Ishikawa (cell line): ENCODE data around the gene COL9A2.
A peak's percentile ranks its signal among the peaks of the same experiment; 100 is the strongest.

ENCODE experiments used
- CEBPB ChIP-seq: IDR thresholded peaks from 2 replicates; pipeline ENCODE4 v1.6.1; 2012
- CREB1 ChIP-seq: IDR thresholded peaks from 2 replicates; pipeline ENCODE4 v1.6.1; 2012; ENCODE audit warnings: low read depth
- EGR1 ChIP-seq: IDR thresholded peaks from 2 replicates; pipeline ENCODE4 v1.6.1; 2012
- EP300 ChIP-seq: IDR thresholded peaks from 2 replicates; pipeline ENCODE4 v1.6.1; 2012; ENCODE audit warnings: borderline replicate concordance
- FOXM1 ChIP-seq: IDR thresholded peaks from 2 replicates; pipeline ENCODE4 v1.6.1; 2012; ENCODE audit warnings: low read depth, borderline replicate concordance
- NFIC ChIP-seq: IDR thresholded peaks from 2 replicates; pipeline ENCODE4 v1.6.1; 2012
- RAD21 ChIP-seq: IDR thresholded peaks from 2 replicates; pipeline ENCODE4 v1.6.1; 2012; ENCODE audit warnings: low read depth
- TAF1 ChIP-seq: IDR thresholded peaks from 2 replicates; pipeline ENCODE4 v1.6.1; 2012; ENCODE audit warnings: low read depth, mild to moderate bottlenecking
- TCF12 ChIP-seq: IDR thresholded peaks from 2 replicates; pipeline ENCODE4 v1.6.1; 2012; ENCODE audit warnings: low read depth
- TEAD4 ChIP-seq: IDR thresholded peaks from 2 replicates; pipeline ENCODE4 v1.6.1; 2012
- YY1 ChIP-seq: IDR thresholded peaks from 2 replicates; pipeline ENCODE4 v1.6.1; 2012; ENCODE audit warnings: low read depth
- ZBTB7A ChIP-seq: IDR thresholded peaks from 2 replicates; pipeline ENCODE4 v1.6.1; 2012; ENCODE audit warnings: low read depth
- TF ChIP-seq, protein P1 (sequence below): IDR thresholded peaks from 2 replicates; pipeline ENCODE4 v1.6.1; 2012
- TF ChIP-seq, protein P2 (sequence below): IDR thresholded peaks from 2 replicates; pipeline ENCODE4 v1.6.1; 2012; ENCODE audit warnings: low read depth, mild to moderate bottlenecking
- TF ChIP-seq, protein P3 (sequence below): IDR thresholded peaks from 2 replicates; pipeline ENCODE4 v1.6.1; 2012

COL9A2 gene

DNA sequence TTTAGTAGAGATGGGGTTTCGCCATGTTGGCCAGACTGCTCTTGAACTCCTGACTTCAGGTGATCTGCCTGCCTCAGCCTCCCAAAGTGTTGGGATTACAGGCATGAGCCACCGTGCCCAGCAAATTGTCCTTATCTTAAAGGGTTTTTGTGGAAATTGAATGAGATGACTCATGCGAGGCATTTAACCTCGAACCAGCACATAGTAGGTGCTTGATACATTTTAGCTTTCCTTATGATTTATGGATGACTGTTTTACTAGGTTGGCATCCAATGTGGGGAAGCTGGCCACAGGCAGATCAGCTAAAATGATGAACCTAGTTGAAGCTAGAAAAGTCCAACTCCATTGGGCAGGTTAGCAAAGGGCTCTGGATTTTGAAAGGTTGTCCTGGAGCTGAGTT is 1.4 kb upstream of the COL9A2 start:
- TF ChIP-seq TCF12 (no peak), RAD21 (no peak), EGR1 (no peak), CEBPB (no peak), TEAD4 (no peak), CREB1 (no peak), TAF1 (no peak), EP300 (no peak), YY1 (no peak), NFIC (no peak), ZBTB7A (no peak), FOXM1 (no peak)
- TF ChIP-seq, protein P1, sequence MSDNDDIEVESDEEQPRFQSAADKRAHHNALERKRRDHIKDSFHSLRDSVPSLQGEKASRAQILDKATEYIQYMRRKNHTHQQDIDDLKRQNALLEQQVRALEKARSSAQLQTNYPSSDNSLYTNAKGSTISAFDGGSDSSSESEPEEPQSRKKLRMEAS = no peak
- TF ChIP-seq, protein P2, sequence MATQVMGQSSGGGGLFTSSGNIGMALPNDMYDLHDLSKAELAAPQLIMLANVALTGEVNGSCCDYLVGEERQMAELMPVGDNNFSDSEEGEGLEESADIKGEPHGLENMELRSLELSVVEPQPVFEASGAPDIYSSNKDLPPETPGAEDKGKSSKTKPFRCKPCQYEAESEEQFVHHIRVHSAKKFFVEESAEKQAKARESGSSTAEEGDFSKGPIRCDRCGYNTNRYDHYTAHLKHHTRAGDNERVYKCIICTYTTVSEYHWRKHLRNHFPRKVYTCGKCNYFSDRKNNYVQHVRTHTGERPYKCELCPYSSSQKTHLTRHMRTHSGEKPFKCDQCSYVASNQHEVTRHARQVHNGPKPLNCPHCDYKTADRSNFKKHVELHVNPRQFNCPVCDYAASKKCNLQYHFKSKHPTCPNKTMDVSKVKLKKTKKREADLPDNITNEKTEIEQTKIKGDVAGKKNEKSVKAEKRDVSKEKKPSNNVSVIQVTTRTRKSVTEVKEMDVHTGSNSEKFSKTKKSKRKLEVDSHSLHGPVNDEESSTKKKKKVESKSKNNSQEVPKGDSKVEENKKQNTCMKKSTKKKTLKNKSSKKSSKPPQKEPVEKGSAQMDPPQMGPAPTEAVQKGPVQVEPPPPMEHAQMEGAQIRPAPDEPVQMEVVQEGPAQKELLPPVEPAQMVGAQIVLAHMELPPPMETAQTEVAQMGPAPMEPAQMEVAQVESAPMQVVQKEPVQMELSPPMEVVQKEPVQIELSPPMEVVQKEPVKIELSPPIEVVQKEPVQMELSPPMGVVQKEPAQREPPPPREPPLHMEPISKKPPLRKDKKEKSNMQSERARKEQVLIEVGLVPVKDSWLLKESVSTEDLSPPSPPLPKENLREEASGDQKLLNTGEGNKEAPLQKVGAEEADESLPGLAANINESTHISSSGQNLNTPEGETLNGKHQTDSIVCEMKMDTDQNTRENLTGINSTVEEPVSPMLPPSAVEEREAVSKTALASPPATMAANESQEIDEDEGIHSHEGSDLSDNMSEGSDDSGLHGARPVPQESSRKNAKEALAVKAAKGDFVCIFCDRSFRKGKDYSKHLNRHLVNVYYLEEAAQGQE = no peak
- TF ChIP-seq, protein P3, sequence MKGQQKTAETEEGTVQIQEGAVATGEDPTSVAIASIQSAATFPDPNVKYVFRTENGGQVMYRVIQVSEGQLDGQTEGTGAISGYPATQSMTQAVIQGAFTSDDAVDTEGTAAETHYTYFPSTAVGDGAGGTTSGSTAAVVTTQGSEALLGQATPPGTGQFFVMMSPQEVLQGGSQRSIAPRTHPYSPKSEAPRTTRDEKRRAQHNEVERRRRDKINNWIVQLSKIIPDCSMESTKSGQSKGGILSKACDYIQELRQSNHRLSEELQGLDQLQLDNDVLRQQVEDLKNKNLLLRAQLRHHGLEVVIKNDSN = no peak

DNA sequence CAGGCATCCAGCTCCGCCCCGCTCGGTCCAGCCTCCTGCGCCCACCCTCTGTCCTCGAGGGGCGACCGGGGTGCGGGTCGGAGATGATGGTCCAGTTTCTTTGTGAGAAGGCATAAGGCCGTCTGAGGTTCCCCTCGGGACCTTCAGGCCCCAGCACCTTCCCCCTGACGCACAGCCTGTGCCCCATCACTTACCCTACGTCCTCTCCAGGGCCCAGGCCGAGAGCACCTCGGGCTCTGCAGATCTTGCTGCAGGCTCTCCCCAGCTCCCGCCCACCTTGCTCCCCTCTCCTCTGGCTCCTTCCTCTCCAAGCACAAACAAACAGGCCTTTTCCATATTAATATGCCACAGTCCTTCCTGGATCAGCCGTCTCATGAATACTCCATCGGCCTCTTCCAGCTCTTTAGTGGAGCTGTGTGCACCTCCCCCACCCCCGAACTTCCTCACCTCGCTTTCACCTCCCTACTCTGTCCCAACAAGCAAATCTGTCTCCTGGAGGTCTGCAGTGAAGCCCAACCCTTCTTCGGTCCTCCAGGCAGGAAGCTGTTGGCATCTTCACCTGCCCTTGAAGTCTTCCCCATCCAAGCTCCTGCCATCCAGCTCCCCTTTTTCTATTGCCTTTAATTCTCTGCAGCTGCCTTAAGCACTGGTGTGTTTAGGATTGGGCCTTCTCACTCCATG is 448 bp upstream of the COL9A2 start:
- TF ChIP-seq TAF1 = no peak
- no peak for TF ChIP-seq RAD21
- TF ChIP-seq EP300 = no peak
- TF ChIP-seq, protein P2 = no peak
- no peak for TF ChIP-seq CEBPB
- no peak for TF ChIP-seq EGR1
- no peak for TF ChIP-seq TEAD4
- TF ChIP-seq ZBTB7A = no peak
- TF ChIP-seq TCF12 = no peak
- no peak for TF ChIP-seq FOXM1
- TF ChIP-seq, protein P1 = no peak

GRCh38 chr1:40315795-40316594 is 1.1 kb downstream of the COL9A2 start:
- 0 out of 2 replicates have a peak, but pooled peaks have one; percentile 18 for TF ChIP-seq YY1
- no peak for TF ChIP-seq FOXM1
- TF ChIP-seq, protein P3 = no peak
- TF ChIP-seq EP300 = no peak
- TF ChIP-seq TEAD4 = peak; percentile 22; the same call in 1 of the 2 replicates
- TF ChIP-seq TAF1 = no peak; the same call in 1 of the 2 replicates
- TF ChIP-seq NFIC = no peak
- no peak for TF ChIP-seq CREB1
- no peak for TF ChIP-seq RAD21
- no peak for TF ChIP-seq CEBPB
- no peak for TF ChIP-seq TCF12
- TF ChIP-seq EGR1 = no peak
- TF ChIP-seq, protein P2 = no peak
- TF ChIP-seq ZBTB7A = peak; percentile 87; the same call in 1 of the 2 replicates
- TF ChIP-seq, protein P1 = peak; percentile 26; the same call in 1 of the 2 replicates
